Lung (tissue), 12 donors: ENCODE results near the gene ZNF425. TPM values are rescaled to one million over a fixed set of nuclear protein-coding genes. Genes with fewer than 3 reads are reported as not detected.

Source experiments
- ATAC-seq: fragments of 200-7000 bp; cut with Tn5 transposase; one replicate; pipeline ENCODE4 v1.9.1; 2020; ENCODE audit warnings: moderate number of reproducible peaks; ENCODE audit not compliant: insufficient read depth, low FRiP score
- DNase-seq, 3 donors: peaks; one replicate each; pipeline ENCODE4 v3.0.0-alpha.2; 2013 to 2017
- H3K27ac ChIP-seq, 2 donors: one replicate each; pipeline ENCODE4 v1.5.1; 2013; ENCODE audit warnings: mild to moderate bottlenecking in 2 of 2, moderate library complexity in 2 of 2, control low read depth in 1 of 2, inconsistent platforms in 1 of 2, low read depth in 1 of 2, low read length in 1 of 2
- H3K27me3 ChIP-seq, 3 donors: one replicate each; pipeline ENCODE4 v1.5.1; 2013; ENCODE audit warnings: low read length in 2 of 3; ENCODE audit not compliant: control insufficient read depth in 3 of 3, insufficient read depth in 3 of 3
- H3K36me3 ChIP-seq, 4 donors: one replicate each; pipeline ENCODE4 v1.5.1; 2013; ENCODE audit warnings: low read length in 4 of 4, mild to moderate bottlenecking in 1 of 4, moderate library complexity in 1 of 4; ENCODE audit not compliant: control insufficient read depth in 4 of 4, insufficient read depth in 4 of 4
- H3K4me1 ChIP-seq, 5 donors: one replicate each; pipeline ENCODE4 v1.5.1; 2013; ENCODE audit warnings: low read length in 5 of 5, mild to moderate bottlenecking in 2 of 5, moderate library complexity in 1 of 5; ENCODE audit not compliant: control insufficient read depth in 5 of 5, insufficient read depth in 5 of 5
- H3K4me3 ChIP-seq: one replicate; pipeline ENCODE4 v1.5.1; 2013; ENCODE audit warnings: mild to moderate bottlenecking, control low read depth, moderate library complexity
- H3K9ac ChIP-seq, 2 donors: one replicate each; pipeline ENCODE4 v1.5.1; 2013; ENCODE audit warnings: low read length in 2 of 2, control low read depth in 1 of 2; ENCODE audit not compliant: insufficient read depth in 1 of 2
- H3K9me3 ChIP-seq, 4 donors: one replicate each; pipeline ENCODE4 v1.5.1; 2013; ENCODE audit warnings: low read length in 3 of 4, mild to moderate bottlenecking in 1 of 4, moderate library complexity in 1 of 4; ENCODE audit not compliant: control insufficient read depth in 4 of 4, insufficient read depth in 3 of 4
- WGBS, 2 donors: extraction: QIAGEN DNeasy Blood & Tissue Kit; methylation state at CpG; one replicate each; pipeline ENCODE4 v1.1.7; 2013; 5-methylcytosine and 5-hydroxymethylcytosine counted together
- polyA plus RNA-seq, 2 donors: library from polyadenylated mRNA; stranded (reverse); fragments of 200-250 nt; gene quantifications; one replicate each; pipeline ENCODE4 v1.2.1, GENCODE V29; 2013
- total RNA-seq, 2 donors: library from RNA; depleted of rRNA in 1 of 2; stranded (reverse); fragments of >200 nt in 1 of 2; gene quantifications; one replicate each; pipeline ENCODE4 v1.2.1, GENCODE V29; 2014 to 2021
- TF ChIP-seq, protein P1 (sequence below): IDR thresholded peaks from 2 replicates; pipeline ENCODE4 v1.5.1; 2012; ENCODE audit warnings: mild to moderate bottlenecking; ENCODE audit errors: control extremely low read depth, extremely low read depth
- donor health status: control.
- donor health status: control.
- donor health status: Bipolar disorder and iron deficiency.
- donor health status: healthy.
- donor health status: DM: yes; HTN: yes; CAD: no.

ZNF425 gene
- total and polyA plus RNA-seq, 4 donors: 0.55 to 2.8 (median 1.2) TPM

DNA sequence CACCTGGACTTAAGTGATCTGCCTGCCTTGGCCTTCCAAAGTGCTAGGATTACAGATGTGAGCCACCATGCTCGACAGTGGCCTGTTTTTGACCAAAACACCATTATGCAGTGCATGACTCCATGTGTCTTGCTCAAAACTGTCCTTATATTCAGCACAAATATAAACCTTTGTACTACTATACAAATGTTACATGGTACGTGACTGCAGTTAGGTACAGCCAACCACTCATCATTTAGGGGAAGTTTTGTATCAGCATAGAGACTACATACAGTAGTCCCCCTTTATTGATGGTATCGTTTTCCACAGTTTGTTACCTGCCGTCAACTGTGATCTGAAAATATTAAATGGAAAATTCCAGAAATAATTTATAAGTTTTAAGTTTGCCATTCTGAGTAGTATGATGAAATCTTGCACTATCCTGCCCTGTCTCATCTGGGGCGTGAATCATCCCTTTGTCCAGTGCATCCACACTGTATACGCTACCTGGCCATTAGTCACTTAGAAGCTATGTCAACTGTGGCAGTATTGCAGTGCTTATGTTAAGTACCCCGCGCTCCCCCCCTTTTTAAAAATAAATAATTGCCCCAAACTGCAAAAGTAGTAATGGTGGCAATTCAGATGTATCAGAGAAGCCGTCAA, 45.9 kb upstream of the ZNF425 start:
- Histone ChIP-seq H3K4me3 (no peak overlapping the region), H3K9ac (no peak overlapping the region), H3K27ac (no peak overlapping the region), H3K9me3 (no peaks in the 10 kb centered on the region), H3K27me3 (no peaks in the 10 kb centered on the region), H3K4me1 (peaks cover 0 to 1% (median 0%) of the 10 kb centered on the region in 5 donors), H3K36me3 (peaks cover 8 to 29% (median 18%) of the 10 kb centered on the region in 4 donors)
- ATAC-seq (no peak), DNase-seq (no peak)
- TF ChIP-seq, protein P1, sequence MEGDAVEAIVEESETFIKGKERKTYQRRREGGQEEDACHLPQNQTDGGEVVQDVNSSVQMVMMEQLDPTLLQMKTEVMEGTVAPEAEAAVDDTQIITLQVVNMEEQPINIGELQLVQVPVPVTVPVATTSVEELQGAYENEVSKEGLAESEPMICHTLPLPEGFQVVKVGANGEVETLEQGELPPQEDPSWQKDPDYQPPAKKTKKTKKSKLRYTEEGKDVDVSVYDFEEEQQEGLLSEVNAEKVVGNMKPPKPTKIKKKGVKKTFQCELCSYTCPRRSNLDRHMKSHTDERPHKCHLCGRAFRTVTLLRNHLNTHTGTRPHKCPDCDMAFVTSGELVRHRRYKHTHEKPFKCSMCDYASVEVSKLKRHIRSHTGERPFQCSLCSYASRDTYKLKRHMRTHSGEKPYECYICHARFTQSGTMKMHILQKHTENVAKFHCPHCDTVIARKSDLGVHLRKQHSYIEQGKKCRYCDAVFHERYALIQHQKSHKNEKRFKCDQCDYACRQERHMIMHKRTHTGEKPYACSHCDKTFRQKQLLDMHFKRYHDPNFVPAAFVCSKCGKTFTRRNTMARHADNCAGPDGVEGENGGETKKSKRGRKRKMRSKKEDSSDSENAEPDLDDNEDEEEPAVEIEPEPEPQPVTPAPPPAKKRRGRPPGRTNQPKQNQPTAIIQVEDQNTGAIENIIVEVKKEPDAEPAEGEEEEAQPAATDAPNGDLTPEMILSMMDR: no peak
- 63 to 75% methylated on average over 9 of the region's 9 CpGs for WGBS, 2 donors

DNA sequence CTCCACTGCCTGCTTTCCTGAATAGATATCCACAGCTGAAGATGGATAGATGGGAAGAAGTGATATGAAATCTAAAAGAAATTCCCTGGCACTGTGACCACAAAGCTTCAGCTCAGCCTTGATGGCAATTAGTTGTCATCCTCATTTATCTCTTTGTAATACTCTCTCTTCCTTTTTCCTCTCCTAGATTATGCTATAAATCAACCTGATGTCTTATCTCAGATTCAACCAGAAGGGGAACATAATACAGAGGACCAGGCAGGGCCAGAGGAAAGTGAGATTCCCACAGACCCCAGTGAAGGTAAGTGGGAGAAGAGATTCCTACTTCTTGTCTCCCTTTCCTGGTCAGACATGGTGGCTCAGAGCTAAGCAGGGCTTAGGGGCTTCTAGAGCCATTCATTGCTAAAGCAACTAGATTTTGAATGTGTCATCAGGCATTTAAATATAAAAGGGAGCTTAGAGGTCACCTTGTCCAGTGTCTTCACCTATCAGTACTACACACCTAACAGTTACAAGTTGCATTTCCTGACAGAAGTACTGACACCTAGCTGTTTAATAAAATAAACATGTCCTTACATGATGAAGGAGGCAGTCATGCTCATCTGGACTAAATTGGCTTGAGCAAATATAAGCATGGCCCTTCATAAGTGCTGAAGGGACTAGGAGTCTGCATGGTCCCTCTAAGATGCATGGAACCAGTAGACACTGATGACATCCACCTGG, 40.7 kb upstream of the ZNF425 start:
- Histone ChIP-seq H3K9me3 (no peaks in the 10 kb centered on the region), H3K4me1 (peaks cover 0 to 3% (median 0%) of the 10 kb centered on the region in 5 donors), H3K36me3 (peaks cover 17 to 25% (median 24%) of the 10 kb centered on the region in 4 donors), H3K4me3 (no peak overlapping the region), H3K27ac (no peak overlapping the region), H3K27me3 (no peaks in the 10 kb centered on the region), H3K9ac (no peak overlapping the region)
- TF ChIP-seq, protein P1: no peak
- no peak for ATAC-seq
- DNase-seq: no peak

DNA sequence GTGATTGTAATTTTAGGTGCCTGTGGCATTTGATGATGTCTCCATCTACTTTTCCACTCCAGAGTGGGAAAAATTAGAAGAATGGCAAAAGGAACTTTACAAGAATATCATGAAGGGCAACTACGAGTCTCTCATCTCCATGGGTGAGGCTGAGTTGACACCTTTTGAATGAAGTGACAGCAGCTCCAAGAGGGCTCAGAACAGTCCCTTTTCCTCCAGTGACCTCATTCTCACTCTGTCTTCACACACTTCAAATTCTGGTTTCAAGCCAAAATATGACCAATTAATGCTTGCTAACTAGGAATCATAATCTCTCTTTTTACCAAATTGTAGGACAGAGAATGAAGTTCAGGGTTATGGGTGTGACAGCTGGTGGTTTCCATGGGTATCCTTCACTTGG, 40.0 kb upstream of the ZNF425 start:
- ATAC-seq (no peak), DNase-seq (no peak)
- 51 to 92% methylated on average over 1 of the region's 1 CpG for WGBS, 2 donors
- no peak overlapping the region for H3K27ac ChIP-seq
- H3K4me1 ChIP-seq: peaks cover 0 to 4% (median 0%) of the 10 kb centered on the region in 5 donors
- TF ChIP-seq, protein P1: no peak
- H3K36me3 ChIP-seq: peaks cover 17 to 28% (median 23%) of the 10 kb centered on the region in 4 donors
- no peak overlapping the region for H3K9ac ChIP-seq
- H3K9me3 ChIP-seq: no peaks in the 10 kb centered on the region
- no peaks in the 10 kb centered on the region for H3K27me3 ChIP-seq
- H3K4me3 ChIP-seq: no peak overlapping the region
